DND-41 (cell line): Measurements from ENCODE around the gene NELFB.

Source experiments
- EZH2 ChIP-seq: IDR thresholded peaks from 3 replicates; pipeline ENCODE4 v1.6.1; 2012; ENCODE audit warnings: borderline replicate concordance, low read depth, mild to moderate bottlenecking, moderate library complexity, low read length, inconsistent platforms; ENCODE audit not compliant: severe bottlenecking
- TF ChIP-seq, protein P1 (sequence below): IDR thresholded peaks from 2 replicates; pipeline ENCODE4 v1.5.1; 2012; ENCODE audit warnings: borderline replicate concordance, low read length, moderate library complexity, mild to moderate bottlenecking; ENCODE audit not compliant: poor library complexity, severe bottlenecking; ENCODE audit errors: extremely low read depth

DNA sequence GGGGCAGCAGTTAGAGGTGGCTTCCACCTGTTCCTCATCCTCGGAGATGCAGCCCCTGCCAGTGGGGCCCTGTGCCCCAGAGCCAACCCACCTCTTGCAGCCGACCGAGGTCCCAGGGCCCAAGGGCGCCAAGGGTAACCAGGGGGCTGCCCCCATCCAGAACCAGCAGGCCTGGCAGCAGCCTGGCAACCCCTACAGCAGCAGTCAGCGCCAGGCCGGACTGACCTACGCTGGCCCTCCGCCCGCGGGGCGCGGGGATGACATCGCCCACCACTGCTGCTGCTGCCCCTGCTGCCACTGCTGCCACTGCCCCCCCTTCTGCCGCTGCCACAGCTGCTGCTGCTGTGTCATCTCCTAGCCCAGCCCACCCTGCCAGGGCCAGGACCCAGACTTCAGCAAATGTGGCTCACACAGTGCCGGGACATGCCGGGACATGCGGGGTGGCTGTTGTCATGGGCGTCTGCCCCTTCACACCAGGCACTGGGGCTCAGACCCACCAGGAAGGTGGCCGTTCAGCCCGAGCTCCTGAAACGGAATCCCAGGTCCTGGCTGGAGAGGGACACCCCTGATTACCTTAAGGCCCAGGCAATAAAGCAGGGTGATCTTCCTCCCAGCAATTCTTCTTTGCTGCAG is 29.3 kb upstream of the NELFB start:
- TF ChIP-seq, protein P1, sequence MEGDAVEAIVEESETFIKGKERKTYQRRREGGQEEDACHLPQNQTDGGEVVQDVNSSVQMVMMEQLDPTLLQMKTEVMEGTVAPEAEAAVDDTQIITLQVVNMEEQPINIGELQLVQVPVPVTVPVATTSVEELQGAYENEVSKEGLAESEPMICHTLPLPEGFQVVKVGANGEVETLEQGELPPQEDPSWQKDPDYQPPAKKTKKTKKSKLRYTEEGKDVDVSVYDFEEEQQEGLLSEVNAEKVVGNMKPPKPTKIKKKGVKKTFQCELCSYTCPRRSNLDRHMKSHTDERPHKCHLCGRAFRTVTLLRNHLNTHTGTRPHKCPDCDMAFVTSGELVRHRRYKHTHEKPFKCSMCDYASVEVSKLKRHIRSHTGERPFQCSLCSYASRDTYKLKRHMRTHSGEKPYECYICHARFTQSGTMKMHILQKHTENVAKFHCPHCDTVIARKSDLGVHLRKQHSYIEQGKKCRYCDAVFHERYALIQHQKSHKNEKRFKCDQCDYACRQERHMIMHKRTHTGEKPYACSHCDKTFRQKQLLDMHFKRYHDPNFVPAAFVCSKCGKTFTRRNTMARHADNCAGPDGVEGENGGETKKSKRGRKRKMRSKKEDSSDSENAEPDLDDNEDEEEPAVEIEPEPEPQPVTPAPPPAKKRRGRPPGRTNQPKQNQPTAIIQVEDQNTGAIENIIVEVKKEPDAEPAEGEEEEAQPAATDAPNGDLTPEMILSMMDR = no peak
- TF ChIP-seq EZH2 = no peak
